Inferior parietal cortex (tissue), 1 donor: ENCODE measurements around the gene ATRNL1.
"Not testable (repeated sequence)": the region's sequence is repeated elsewhere in the genome, so short reads cannot be mapped to it uniquely, and the experiment has no call there.

ENCODE experiments used
- DNase-seq: peaks from one replicate; pipeline ENCODE4 v3.0.0-alpha.2; 2016; ENCODE audit errors: extremely low spot score

The ATRNL1 gene

DNA sequence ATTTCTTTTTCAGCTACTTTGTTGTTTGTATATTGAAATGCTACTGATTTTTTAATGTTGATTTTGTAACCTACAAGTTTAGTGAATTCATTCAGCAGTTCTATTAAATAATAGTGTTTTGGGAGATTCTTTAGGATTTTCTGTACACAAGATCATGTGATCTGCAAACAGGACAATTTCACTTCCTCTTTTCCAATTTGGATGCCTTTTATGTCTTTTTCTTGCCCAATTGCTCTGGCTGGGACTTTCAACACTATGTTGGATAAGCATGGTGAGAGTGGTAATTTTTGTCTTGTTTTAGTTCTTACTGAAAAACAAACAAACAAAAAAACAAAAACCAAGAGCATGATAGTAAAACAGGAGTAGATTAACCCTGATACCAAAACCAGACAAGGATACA is 316.2 kb downstream of the ATRNL1 start:
- no peak for DNase-seq

DNA sequence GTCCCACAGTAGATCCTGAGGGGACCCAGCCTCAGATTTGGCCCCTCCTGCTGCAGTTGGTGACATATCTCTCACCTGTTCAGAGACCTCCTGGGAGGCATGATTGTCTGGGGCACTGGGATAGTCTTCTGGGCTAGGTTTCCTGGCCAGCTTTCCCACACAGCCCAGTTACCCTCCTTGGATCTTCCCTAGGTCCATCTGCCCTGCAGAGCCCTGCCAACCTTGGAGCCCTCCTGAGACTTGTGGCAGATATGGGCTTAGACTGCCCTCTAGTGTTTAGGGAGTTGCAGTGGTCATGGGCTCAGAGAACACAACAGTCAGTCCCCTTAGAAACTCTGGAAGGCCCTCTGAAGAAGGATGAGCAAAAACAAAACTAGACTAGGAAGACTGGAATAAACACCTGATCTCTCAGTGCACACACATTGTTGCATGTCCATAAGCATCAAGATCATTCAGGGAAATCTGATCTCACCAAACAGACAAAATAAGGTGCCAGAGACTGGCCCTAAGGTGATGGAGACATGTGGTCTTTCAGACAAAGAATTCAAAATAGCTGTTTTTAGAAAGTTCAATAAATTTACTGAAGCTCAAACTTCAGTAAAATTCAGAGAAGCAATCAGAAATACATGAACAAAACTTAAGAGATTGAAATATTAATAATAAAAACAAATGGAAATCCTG is 324.6 kb downstream of the ATRNL1 start:
- DNase-seq: no peak

DNA sequence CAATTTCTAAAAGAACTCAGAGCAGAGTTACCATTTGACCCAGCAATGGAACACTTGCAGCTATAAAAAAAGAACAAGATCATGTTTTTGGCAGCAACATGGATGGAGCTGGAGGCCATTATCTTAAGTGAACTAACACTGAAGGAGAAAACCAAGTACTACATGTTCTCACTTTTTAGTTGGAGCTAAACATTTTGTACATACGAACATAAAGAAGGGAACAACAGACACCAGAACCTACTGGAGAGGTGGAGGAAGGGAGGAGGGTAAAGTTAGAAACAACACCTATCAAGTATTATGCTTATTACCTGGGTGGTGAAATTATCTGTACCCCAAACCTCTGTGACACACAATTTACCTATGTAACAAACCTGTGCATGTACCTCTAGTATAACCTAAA is 329.5 kb downstream of the ATRNL1 start:
- DNase-seq: no peak

DNA sequence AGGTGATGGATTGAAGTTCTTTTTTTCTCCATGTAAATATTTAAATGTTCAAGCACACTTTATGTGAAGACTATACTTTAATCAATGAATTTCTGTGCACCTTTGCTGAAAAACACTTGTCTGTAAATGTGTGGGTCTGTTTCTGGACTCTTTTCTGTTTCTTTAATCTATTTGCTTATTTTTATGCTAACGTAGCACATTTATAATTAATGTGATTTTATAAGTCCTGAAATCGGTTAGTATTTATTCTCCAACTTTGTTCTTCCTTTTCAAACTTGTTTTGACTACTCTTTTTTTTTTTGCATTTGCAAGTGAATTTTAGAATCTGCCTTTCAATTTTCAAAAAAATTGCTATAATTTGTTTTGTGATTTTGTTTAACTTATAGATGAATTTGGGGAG is 334.4 kb downstream of the ATRNL1 start:
- no peak for DNase-seq

DNA sequence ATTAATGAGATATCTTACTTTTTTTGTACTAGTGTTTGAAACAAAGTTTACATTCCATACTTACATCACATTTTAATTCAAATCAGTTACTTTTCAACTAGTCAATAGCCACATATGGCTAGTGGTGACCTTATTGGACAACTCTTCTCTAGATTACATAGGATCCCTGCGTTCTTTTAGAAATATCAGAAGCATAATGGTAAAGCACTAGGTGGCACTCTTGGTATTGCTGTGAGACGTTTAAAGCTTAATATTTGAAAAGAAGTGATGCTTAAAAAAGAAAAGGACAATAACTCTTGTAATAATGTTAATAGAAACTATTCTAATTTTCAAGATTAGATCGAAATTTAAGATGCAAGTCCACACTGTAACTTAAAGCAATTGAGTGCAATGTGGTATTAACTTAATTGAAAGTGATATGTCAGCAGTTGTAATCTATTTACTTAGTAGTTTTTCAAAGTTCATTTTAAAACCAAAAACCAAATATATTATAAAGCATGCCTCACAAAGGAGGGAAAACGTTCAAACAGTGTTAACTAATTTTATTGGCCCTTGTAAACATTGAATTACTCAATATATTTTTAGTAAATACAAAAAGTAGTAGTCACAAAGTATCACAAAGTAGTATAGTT is 339.1 kb downstream of the ATRNL1 start:
- DNase-seq: peak; percentile 11

DNA sequence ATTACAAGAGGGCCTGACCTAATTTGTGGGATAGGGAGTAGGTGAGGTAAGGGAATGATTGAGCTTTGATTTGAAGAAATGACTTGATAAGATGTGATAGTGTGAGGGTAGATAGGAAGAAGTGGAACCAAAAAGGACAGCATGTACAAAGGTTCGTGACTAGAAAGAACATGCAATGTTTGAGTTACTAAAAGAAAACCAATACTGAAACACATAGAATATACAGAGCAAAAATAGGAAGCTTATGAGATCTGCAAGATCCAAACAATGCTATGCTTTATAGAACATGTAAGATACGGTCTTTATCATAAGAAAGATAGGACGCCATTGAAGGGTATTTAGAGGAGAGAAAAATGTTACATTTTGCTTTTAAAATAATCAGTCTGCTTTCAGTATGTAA is 343.8 kb downstream of the ATRNL1 start:
- DNase-seq: no peak

DNA sequence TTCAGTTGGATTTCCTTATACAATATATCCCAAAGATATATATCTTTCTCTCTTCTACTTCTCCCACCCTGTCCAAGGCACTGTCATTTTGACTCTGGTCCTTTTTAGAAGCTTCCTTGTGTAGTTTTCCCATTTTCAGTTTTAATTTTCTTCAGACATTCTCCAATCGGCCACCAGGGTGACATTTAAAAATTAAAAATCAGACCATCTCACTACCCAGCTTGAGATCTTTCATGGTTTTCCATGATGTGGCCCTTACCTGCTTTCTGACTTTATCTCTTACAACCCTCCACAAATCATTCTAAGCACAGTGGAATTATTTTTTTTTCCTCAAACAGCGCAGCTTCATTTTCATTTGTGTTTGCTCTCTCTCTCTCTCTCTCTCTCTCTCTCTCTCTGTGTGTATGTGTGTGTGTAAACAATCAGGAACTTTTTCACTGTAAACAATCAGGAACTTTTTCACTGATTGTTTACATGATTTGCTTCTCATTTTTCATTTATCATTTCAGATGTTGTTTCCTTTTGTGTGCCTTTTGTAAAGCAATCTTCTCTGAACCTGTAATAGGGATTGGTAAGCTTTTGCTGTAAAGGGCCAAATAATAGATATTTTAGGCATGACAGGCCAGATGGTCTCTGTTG is 348.9 kb downstream of the ATRNL1 start:
- no peak for DNase-seq

DNA sequence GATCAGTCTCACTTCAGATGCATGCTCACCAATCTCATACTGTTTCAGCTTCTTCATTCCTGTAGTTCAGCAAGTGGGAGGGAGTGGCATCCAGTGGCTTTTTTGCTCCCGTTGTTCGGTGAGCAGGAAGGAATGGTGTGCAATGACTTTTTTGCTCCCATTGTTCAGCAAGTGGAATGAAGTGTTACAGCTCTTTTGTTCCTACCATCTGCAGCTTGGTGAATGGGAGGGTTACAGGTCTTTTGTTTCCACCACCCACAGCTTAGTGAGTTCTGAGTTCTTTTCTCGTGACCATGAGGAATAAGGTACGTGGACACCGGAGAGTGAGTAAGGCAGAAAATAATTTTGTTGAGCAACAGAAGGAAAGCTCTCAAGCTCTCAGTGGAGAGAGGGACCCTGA is 363.6 kb downstream of the ATRNL1 start:
- DNase-seq: no peak

DNA sequence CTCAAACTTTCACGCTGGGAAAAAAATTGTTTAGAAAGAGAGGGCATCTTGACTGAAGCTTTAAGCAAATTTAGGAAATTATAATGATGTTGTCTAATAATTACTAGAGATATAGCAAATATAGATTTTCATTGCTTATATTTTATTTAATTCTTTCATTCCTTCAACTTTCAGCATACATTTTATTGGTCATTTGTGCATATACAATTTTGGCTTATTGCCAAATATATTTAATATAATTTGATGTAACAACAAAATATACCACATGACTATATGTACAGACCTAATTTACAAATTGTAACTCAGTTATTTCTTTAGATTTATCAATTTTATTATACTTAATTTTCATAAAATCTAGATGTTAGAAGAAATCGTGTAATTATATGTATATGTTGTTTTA is 390.1 kb downstream of the ATRNL1 start:
- DNase-seq: no peak

DNA sequence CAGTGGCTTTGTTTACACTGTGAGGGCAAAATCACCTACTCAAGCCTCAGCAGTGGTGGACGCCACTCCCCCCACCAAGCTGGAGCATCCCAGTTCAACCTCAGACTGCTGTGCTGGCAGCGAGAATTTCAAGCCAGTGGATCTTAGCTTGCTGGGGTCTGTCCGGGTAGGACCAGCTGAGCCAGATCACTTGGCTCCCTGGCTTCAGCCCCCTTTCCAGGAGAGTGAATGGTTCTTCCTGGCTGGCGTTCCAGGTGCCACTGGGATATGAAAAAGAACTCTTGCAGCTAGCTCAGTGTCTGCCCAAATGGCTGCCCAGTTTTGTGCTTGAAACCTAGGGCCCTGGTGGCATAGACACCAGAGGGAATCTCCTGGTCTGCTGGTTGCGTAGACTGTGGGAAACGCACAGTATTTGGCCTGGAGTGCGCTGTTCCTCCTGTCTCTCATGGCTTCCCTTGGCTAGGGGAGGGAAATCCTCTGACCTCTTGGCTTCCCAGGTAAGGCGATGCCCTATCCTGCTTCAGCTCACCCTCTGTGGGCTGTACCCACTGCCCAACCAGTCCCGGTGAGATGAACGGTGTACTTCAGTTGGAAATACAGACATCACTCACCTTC is 398.5 kb downstream of the ATRNL1 start:
- DNase-seq: no peak

DNA sequence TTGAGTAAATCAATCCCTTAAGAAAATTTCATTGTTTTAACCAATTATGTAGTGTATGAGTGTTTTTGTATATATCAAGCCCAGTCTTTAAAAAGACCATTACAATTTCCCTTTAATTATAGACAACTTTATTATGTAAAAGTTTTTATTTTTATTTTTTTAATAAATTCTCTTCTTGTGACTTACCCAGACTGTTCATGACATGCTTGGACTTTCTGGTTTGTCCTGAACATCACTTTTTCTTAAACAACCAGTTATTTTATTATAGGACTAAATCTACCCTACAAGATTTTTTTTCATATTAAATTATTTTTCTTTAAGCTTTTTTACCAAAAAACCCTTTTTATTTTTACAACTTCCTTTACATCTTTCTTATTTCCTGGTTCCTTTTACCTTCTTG is 410.4 kb downstream of the ATRNL1 start:
- DNase-seq: no peak

DNA sequence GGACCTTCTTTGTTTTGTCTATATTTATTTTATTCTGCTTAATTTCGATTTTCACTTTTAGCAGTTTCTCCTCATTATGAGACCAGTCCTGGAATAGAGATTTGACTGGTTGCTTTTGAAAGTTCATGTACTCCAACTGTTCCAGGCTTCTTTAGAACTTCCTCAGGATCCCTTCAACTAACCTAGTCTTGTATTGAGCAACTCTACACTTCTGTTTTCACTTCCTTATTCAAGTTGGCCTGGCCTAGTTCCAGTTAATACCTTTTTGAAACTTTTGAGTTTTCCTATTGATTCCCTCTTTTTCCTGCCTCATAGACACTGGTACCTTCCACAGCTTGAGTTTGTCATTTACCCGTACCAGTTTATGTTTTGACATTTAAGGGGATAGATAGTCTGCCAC is 421.7 kb downstream of the ATRNL1 start:
- DNase-seq: no peak

DNA sequence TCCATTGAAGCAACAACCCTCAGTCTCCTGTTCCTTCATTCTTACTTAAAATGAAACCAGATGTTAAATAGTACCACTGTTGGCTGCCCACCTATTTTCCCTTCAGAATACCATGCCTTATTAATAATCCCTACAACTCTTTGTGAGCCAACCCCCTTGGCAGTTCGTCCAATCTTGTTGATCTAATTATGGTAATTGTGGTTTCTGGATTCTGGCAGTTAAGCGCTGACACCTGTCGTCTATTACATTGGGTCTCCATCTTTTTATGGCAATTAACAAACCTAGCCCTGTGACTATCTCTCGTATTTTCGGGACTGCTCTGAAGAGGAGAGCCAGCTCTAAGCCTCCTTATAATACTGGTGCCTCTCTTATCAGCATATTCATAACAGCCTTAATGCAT is 432.0 kb downstream of the ATRNL1 start:
- DNase-seq: no peak

DNA sequence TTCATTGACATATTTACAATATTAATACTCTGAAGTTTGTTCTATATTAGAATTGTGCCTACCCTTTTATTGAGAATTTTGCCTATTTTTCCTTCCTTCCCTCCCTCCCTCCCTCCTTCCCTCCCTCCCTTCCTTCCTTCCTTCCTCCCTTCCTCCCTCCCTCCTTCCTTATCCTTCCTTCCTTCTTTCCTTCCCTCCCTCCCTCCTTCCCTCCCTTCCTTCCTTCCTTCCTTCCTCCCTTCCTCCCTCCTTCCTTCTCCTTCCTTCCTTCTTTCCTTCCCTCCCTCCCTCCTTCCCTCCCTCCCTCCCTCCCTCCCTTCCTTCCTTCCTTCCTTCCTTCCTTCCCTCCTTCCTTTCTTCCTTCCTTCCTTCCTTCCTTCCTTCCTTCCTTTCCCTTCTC is 434.5 kb downstream of the ATRNL1 start:
- not testable (repeated sequence) for DNase-seq

DNA sequence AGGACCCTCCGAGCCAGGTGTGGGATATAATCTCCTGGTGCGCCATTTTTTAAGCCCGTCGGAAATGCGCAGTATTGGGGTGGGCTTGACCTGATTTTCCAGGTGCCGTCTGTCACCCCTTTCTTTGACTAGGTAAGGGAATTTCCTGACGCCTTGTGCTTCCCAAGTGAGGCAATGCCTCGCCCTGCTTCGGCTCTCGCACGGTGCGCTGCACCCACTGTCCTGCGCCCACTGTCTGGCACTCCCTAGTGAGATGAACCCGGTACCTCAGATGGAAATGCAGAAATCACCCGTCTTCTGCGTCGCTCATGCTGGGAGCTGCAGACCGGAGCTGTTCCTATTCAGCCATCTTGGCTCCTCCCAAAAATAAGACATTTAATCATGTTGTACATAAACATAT is 443.2 kb downstream of the ATRNL1 start:
- DNase-seq: not testable (repeated sequence)

DNA sequence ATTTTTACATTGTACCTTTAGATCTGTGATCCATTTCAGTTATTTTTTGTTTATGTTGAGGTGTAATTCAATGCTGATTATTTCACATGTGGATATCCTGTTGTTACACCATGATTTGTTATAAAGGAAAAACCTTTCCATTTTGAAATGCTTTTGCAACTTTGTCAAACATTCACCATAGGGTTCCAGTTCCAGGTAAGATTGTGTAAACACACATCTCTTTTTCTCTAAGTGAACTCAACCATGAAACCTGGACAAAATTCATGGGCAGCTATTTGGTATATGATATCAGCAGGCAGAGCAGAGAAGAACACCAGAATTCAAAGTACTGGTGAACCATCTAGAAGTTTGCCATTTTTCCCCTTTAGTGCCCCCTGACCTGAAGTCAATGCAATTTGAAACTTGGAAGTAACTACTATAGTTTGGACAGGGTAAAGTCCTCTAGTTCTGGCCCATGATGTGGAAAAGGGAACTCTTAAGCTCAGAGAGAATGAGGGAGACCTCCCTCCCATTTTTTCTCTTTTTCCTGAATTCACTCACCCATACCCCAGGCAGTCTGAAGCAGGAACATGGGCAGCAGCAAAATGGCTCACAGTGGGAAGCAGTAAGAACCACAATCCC is 446.1 kb downstream of the ATRNL1 start:
- DNase-seq: no peak

DNA sequence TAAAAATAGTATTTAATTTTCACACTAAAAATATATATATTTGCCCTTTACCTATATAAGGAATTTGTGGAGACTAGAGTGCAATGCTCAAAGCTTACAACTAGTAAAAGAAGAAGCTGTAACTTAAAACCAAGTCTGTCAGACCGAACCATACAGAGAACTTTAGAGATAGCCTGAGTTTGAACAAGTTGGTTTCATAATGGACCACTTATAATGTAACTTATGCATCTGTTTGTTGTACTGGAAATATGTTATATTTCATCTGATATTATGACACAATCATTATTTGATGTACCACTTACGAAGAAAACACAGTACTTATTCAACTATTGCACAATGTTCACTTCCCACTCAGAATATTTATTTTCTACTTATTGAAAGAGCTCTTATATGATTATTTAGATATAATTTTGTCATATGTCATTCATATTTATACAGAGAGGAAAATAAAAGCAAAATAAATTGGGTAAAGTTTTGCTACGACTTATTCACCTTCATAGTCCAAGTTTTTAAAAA is 462.8 kb downstream of the ATRNL1 start:
- no peak for DNase-seq

DNA sequence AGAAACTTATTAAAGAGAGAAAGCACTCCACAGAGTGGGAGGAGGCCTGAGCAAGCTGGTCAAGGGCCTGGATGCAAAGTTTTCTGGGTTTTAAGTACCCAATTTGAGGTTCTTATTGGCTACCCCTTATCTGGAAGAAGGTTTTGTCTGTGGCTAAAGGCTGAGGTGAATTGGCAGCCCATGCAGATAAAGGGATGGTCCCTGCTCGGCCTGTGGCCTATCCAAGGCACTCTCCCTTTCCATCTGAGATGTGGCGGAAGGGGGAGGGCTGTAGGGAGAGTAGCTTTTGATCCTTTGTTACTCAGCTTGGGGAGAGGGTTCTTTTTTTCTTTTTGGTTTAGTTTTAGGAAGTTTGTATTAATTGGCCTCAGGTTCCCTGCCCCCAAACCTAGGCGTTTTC is 465.1 kb downstream of the ATRNL1 start:
- DNase-seq: no peak

DNA sequence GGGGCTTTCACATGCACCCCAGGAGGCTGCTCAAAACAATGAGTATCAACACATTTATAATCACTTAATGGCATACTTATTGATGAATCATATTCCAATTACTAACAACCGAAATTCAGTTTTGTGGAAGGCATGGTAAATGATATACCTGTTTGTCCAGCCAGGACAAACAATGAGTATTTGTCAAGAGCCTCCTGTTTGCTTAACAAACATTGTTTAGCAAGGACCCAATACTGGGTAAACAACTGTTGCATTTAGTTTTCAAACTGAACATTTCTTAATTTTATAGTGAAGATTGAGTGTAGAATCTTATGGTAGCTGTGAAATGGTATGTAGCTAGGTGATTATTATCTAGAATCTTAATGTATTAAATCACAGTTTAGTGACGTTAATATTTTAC is 473.7 kb downstream of the ATRNL1 start:
- DNase-seq: no peak

DNA sequence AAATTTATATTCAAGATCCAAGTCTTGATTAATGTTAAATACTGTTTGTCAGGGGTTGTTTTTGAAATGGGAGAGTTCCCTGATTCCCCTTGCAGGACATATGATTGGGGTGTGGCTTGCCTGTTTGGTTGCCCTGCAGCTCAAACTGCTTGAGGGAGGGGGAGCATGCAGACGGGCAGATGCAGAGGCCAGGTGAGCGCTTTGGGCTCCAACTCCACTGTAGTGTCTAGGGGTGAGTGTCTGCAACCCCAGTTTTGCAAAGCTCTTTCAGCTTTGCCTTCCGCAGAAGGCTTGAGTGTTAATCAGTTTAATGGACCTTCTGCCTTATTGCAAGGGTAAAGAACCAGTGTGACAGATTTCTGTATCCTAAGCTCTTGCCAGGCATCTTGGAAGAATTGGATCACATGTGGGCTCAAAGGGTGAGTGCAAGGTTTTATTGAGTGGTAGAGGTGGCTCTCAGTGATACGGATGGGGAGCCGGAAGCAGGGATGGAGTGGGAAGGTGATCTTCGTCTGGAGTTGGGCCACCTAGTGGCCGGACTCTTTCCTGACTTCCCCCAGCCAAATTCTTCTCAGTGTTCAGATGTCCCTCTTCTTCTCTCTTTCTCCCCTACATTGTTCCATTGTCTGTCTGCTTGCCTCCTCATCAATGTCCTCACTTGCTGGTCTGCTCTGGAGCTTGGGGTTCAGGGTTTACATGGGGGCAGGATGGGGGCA is 479.7 kb downstream of the ATRNL1 start:
- DNase-seq: no peak

DNA sequence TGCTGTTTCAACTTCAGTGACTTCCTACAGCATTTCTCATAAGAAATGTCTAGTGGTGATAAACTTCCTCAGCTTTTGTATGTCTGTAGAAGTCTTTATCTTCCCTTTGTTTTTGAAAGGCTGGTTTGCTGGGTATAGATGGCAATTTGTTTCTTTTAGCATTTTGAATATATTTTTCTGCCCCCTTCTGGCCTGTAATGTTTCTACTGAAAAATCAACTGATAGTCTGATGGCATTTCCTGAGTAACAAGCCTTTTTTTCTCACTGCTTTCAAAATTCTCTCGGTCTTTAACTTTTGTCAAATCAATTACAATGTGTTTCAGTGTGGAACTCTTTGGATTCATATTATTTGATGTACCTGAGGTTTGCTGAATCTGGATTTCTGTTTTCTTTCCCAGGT is 487.1 kb downstream of the ATRNL1 start:
- no peak for DNase-seq

DNA sequence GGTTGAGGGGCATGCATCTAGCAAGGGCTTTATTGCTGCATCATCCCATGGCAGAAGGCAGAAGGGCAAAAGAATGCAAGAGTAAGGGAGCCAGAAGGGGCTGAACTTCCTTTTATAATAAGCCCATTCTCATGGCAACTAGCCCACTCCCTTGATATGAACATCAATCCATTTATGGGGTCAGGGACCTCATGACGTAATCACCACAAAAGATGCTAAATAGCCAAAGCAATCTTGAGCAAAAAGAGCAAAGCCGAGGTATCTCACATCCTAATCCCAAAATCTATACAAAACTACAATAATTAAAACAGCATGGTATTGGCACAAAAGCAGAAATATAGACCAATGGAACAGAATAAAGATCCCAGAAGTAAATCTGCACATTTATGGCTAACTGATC is 499.9 kb downstream of the ATRNL1 start:
- DNase-seq: no peak
